Thyroid gland (tissue), 4 donors: Measurements from ENCODE around the gene PIK3R5.
"Not testable (repeated sequence)": the region's sequence is repeated elsewhere in the genome, so short reads cannot be mapped to it uniquely, and the experiment has no call there.

Source experiments
- CTCF ChIP-seq, 6 experiments: fragments of 200-600 bp in 3 of 6; fragments of 450-650 bp in 3 of 6; sonication (generic) in 3 of 6; IDR thresholded peaks; one replicate each; pipeline ENCODE4 v1.5.1; 2016 to 2019; ENCODE audit warnings: antibody characterized with exemption in 6 of 6, mild to moderate bottlenecking in 2 of 6, inconsistent platforms in 1 of 6, moderate library complexity in 1 of 6
- POLR2A ChIP-seq, 2 donors: fragments of 450-650 bp; IDR thresholded peaks; one replicate each; pipeline ENCODE4 v1.6.1; 2017; ENCODE audit warnings: antibody characterized with exemption in 2 of 2, mild to moderate bottlenecking in 2 of 2, moderate library complexity in 1 of 2

GRCh38 chr17:8984225-8984624 is 18.7 kb upstream of the PIK3R5 start:
- TF ChIP-seq CTCF, POLR2A (IDR thresholded peaks at IDR 0.05): not testable (repeated sequence)
